Neural progenitor cell (in vitro differentiated cells): ENCODE data around the gene P3H2. TPM values are rescaled to one million over a fixed set of nuclear protein-coding genes. Genes with fewer than 3 reads are reported as not detected.

Experiments used
- DNase-seq: peaks from one replicate; pipeline ENCODE4 v3.0.0-alpha.2; 2016; ENCODE audit warnings: low spot score
- H2AFZ ChIP-seq: fragments of 200-600 bp; sonication (generic); replicated peaks from 2 replicates; pipeline ENCODE4 v1.6.1; 2016; ENCODE audit warnings: antibody characterized with exemption
- H3F3A ChIP-seq: fragments of 200-600 bp; sonication (generic); 2 replicates; pipeline ENCODE4 v1.6.1; 2016; ENCODE audit warnings: antibody characterized with exemption, low read depth
- H3K27ac ChIP-seq: fragments of 200-600 bp; sonication (generic); 2 replicates; pipeline ENCODE4 v1.5.1; 2016; ENCODE audit warnings: mild to moderate bottlenecking
- H3K27me3 ChIP-seq: fragments of 200-600 bp; sonication (generic); 2 replicates; pipeline ENCODE4 v1.6.1; 2016; ENCODE audit warnings: mild to moderate bottlenecking, moderate library complexity
- H3K36me3 ChIP-seq: fragments of 200-600 bp; sonication (generic); 2 replicates; pipeline ENCODE4 v1.5.1; 2016
- H3K4me1 ChIP-seq: fragments of 200-600 bp; sonication (generic); 2 replicates; pipeline ENCODE4 v1.6.1; 2016; ENCODE audit warnings: mixed run types
- H3K4me2 ChIP-seq: fragments of 200-600 bp; sonication (generic); 2 replicates; pipeline ENCODE4 v1.6.1; 2016
- H3K4me3 ChIP-seq: fragments of 200-600 bp; sonication (generic); 2 replicates; pipeline ENCODE4 v1.5.1; 2016
- H3K79me2 ChIP-seq: fragments of 200-600 bp; sonication (generic); 2 replicates; pipeline ENCODE4 v1.6.1; 2016; ENCODE audit warnings: low read depth
- H3K9ac ChIP-seq: fragments of 200-600 bp; sonication (generic); 2 replicates; pipeline ENCODE4 v1.6.1; 2016
- H3K9me3 ChIP-seq: fragments of 200-600 bp; sonication (generic); 2 replicates; pipeline ENCODE4 v1.5.1; 2016; ENCODE audit warnings: low read depth
- H4K20me1 ChIP-seq: fragments of 200-600 bp; sonication (generic); 2 replicates; pipeline ENCODE4 v1.6.1; 2016; ENCODE audit warnings: low read depth
- H3K27ac Mint-ChIP-seq: 3 replicates; pipeline ENCODE4 v1.8.0; 2021; ENCODE audit warnings: mixed read lengths
- H3K27me3 Mint-ChIP-seq: 2 replicates; pipeline ENCODE4 v1.8.0; 2022; ENCODE audit warnings: low read depth, mild to moderate bottlenecking, inconsistent platforms, moderate library complexity, mixed read lengths; ENCODE audit not compliant: insufficient read depth
- H3K36me3 Mint-ChIP-seq: 3 replicates; pipeline ENCODE4 v1.8.0; 2021; ENCODE audit warnings: mixed read lengths
- H3K4me1 Mint-ChIP-seq: 3 replicates; pipeline ENCODE4 v1.8.0; 2021; ENCODE audit warnings: mixed read lengths
- H3K4me3 Mint-ChIP-seq: 3 replicates; pipeline ENCODE4 v1.8.0; 2021; ENCODE audit warnings: mild to moderate bottlenecking, moderate library complexity, mixed read lengths
- H3K9me3 Mint-ChIP-seq: 3 replicates; pipeline ENCODE4 v1.8.0; 2020; ENCODE audit warnings: mixed read lengths
- CTCF ChIP-seq: fragments of 200-600 bp; sonication (generic); IDR thresholded peaks from 2 replicates; pipeline ENCODE4 v1.5.1; 2017; ENCODE audit warnings: antibody characterized with exemption, mild to moderate bottlenecking
- EZH2 ChIP-seq: fragments of 200-600 bp; sonication (generic); IDR thresholded peaks from 2 replicates; pipeline ENCODE4 v1.6.1; 2017; ENCODE audit warnings: antibody characterized with exemption, mild to moderate bottlenecking, moderate library complexity
- EZH2phosphoT487 ChIP-seq: fragments of 200-600 bp; sonication (generic); IDR thresholded peaks from 2 replicates; pipeline ENCODE4 v1.6.1; 2017; ENCODE audit warnings: antibody characterized with exemption
- total RNA-seq: library from RNA; depleted of rRNA; stranded (reverse); fragments of >200 nt; gene quantifications from 2 replicates; pipeline ENCODE4 v1.2.3, GENCODE V29; 2015; ENCODE audit warnings: low replicate concordance

P3H2 gene
- total RNA-seq, 1 donor from 2014 or later, result 21.4 TPM

GRCh38 chr3:190019006-190019405 is 101.7 kb downstream of the P3H2 start:
- Mint-ChIP-seq H3K27ac (no peak overlapping the region), H3K9me3 (no peaks in the 10 kb centered on the region), H3K27me3 (no peaks in the 10 kb centered on the region), H3K36me3 (peaks cover 2% of the 10 kb centered on the region), H3K4me3 (no peak overlapping the region), H3K4me1 (peaks cover 29% of the 10 kb centered on the region)
- H2AFZ ChIP-seq, result no peak overlapping the region
- DNase-seq, result no peak
- H3K9me3 ChIP-seq, result no peaks in the 10 kb centered on the region
- H3F3A ChIP-seq, result no peaks in the 10 kb centered on the region
- H3K27me3 ChIP-seq, result no peaks in the 10 kb centered on the region
- no peak overlapping the region for H3K27ac ChIP-seq
- H3K36me3 ChIP-seq, result no peaks in the 10 kb centered on the region
- TF ChIP-seq EZH2 (no peak), EZH2phosphoT487 (no peak), CTCF (no peak)
- no peak overlapping the region for H3K4me3 ChIP-seq
- peak overlapping the region; percentile 22 for H3K4me2 ChIP-seq
- H4K20me1 ChIP-seq, result no peaks in the 10 kb centered on the region
- H3K9ac ChIP-seq, result no peak overlapping the region
- peaks cover 13% of the 10 kb centered on the region for H3K4me1 ChIP-seq
- no peaks in the 10 kb centered on the region for H3K79me2 ChIP-seq

- DNase-seq, result no peak
- no peak overlapping the region for H3K4me2 ChIP-seq
- Mint-ChIP-seq H3K4me3 (no peak overlapping the region), H3K27ac (no peak overlapping the region), H3K36me3 (peaks cover 2% of the 10 kb centered on the region), H3K4me1 (peaks cover 35% of the 10 kb centered on the region), H3K9me3 (no peaks in the 10 kb centered on the region), H3K27me3 (no peaks in the 10 kb centered on the region)
- no peaks in the 10 kb centered on the region for H3K27me3 ChIP-seq
- H3F3A ChIP-seq, result no peaks in the 10 kb centered on the region
- no peak overlapping the region for H3K9ac ChIP-seq
- H4K20me1 ChIP-seq, result no peaks in the 10 kb centered on the region
- no peaks in the 10 kb centered on the region for H3K36me3 ChIP-seq
- H2AFZ ChIP-seq, result no peak overlapping the region
- H3K4me3 ChIP-seq, result no peak overlapping the region
- H3K27ac ChIP-seq, result no peak overlapping the region
- H3K79me2 ChIP-seq, result no peaks in the 10 kb centered on the region
- no peaks in the 10 kb centered on the region for H3K9me3 ChIP-seq
- TF ChIP-seq EZH2 (no peak), EZH2phosphoT487 (no peak), CTCF (no peak)
- H3K4me1 ChIP-seq, result peaks cover 13% of the 10 kb centered on the region
These were observed 102.2 kb downstream of the P3H2 start for GRCh38 chr3:190018460-190018859.

DNA sequence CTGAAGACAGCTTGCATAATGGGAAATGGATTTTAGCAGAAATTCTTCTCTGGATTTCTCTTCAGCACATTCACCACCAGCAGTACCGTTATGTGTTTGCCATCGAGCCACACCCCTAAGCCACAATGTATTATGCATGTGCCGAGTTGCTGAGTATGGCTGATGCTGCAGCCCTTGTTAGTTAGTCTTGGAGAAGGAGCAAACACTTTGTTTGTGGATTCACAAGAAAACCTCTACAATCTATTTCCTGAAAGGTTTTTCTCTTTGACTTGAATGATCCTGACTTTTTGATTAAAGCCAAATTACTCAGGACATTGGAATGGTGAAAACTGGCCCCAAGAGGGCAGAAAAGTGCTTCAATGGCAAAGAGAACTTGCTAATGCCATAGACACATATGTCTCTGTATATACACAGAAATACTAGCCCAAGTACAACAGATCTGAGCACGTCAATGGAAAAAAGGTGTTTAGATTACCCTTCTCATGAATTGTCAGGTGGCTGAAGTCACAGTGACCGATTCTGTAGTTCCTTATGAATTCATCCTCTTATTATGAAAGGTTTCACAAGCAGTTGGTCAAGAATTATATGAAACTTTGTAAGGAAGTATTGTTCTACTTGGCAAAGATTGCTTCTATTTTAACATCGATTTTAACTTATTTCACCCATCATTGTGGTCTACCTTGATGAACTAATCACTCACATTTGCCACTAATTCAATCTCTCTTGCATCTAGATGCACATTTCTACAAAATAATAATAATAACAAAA is 103.0 kb downstream of the P3H2 start:
- H3K4me2 ChIP-seq, result no peak overlapping the region
- H3K27ac ChIP-seq, result no peak overlapping the region
- H3K9ac ChIP-seq, result no peak overlapping the region
- H2AFZ ChIP-seq, result no peak overlapping the region
- peak; percentile 36 for DNase-seq
- no peaks in the 10 kb centered on the region for H4K20me1 ChIP-seq
- H3K27me3 ChIP-seq, result no peaks in the 10 kb centered on the region
- no peaks in the 10 kb centered on the region for H3K79me2 ChIP-seq
- H3K36me3 Mint-ChIP-seq, result no peaks in the 10 kb centered on the region
- peaks cover 41% of the 10 kb centered on the region for H3K4me1 Mint-ChIP-seq
- no peaks in the 10 kb centered on the region for H3F3A ChIP-seq
- H3K9me3 Mint-ChIP-seq, result no peaks in the 10 kb centered on the region
- no peak overlapping the region for H3K4me3 ChIP-seq
- no peaks in the 10 kb centered on the region for H3K36me3 ChIP-seq
- no peak overlapping the region for H3K27ac Mint-ChIP-seq
- H3K4me3 Mint-ChIP-seq, result no peak overlapping the region
- peaks cover 13% of the 10 kb centered on the region for H3K4me1 ChIP-seq
- H3K27me3 Mint-ChIP-seq, result no peaks in the 10 kb centered on the region
- TF ChIP-seq CTCF (peak; percentile 56), EZH2 (no peak)
- H3K9me3 ChIP-seq, result no peaks in the 10 kb centered on the region
